ENCODE results near the gene OR5H2. TPM values are rescaled to one million over a fixed set of nuclear protein-coding genes. Genes with fewer than 3 reads are reported as not detected.

OR5H2 gene
- total RNA-seq, 1 donor: not detected

- Histone ChIP-seq H3K4me1 (ENCODE audit: insufficient read depth, low read length) (no peaks in the 10 kb centered on the region), H3K27me3 (ENCODE audit: insufficient read depth, low read length) (no peaks in the 10 kb centered on the region), H3K4me3 (ENCODE audit: insufficient read depth, low read length) (no peak within 1 kb of the TSS), H3K27ac (ENCODE audit: low read depth, low read length) (no peak within 1 kb of the TSS), H3K9me3 (ENCODE audit: low read depth, low read length) (no peaks in the 10 kb centered on the region), H4K20me1 (ENCODE audit: insufficient read depth, low read length) (no peaks in the 10 kb centered on the region), H2AFZ (ENCODE audit: low read length) (no peak within 1 kb of the TSS), H3K36me3 (ENCODE audit: insufficient read depth, low read length) (no peaks in the 10 kb centered on the region), H3K4me2 (ENCODE audit: insufficient read depth, low read length) (no peak within 1 kb of the TSS), H3K79me2 (ENCODE audit: insufficient read depth, low read length) (no peaks in the 10 kb centered on the region)
- DNase-seq (ENCODE audit: insufficient read length, low spot score, missing footprints): no peak
- no peak for TF ChIP-seq CTCF (IDR thresholded peaks at IDR 0.05; ENCODE audit: extremely low read depth, low read depth, low read length)
Measured at GRCh38 chr3:98263944-98264343, 18.4 kb upstream of the OR5H2 start, which contains the start of gene OR5H6. TSS of gene OR5H6 (plus strand) at chr3:98264244. CDS start at chr3:98264333, 89 bp downstream.

DNA sequence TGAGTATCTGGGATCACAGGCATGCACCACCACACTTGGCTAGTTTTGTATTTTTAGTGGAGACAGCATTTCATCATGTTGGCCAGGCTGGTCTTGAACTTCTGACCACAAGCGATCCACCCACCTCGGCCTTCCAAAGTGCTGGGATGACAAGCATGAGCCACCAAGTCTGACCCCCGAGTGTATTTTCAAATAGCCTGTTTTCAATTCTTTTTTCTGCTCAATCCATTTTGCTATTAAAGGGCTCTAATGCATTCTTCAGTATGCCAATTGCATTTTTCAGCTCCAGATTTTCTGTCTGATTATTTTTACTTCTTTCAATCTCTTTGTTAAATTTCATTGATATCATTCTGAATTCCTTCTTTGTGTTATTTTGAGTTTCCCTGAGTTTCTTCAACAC lies 12.5 kb upstream of the OR5H2 start:
- H3K36me3 ChIP-seq (ENCODE audit: insufficient read depth, low read length): no peaks in the 10 kb centered on the region

DNA sequence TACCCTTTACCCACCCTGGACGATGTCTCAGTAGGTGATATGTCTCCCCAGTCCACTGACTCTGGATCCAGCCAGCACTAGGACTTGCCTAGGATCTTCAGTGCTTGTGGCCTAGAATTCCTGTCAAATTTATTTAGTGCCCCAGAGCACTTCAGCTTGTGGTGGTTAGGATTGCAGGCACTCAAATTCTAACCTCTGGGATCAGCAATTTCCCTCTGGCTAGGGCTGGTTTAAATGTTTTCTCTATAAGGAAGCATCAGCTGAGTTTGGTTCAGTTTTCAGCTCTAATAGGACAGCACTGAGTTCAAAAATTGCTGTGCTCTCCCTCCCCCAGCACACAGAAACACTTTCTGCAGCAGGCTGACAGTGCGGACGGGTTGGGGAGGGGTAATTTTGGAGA lies 10.2 kb upstream of the OR5H2 start:
- Histone ChIP-seq H3K27me3 (ENCODE audit: insufficient read depth, low read length) (no peaks in the 10 kb centered on the region), H3K36me3 (ENCODE audit: insufficient read depth, low read length) (no peaks in the 10 kb centered on the region), H3K4me2 (ENCODE audit: insufficient read depth, low read length) (no peak overlapping the region), H3K4me1 (ENCODE audit: insufficient read depth, low read length) (no peaks in the 10 kb centered on the region), H3K9me3 (ENCODE audit: low read depth, low read length) (no peaks in the 10 kb centered on the region), H4K20me1 (ENCODE audit: insufficient read depth, low read length) (no peaks in the 10 kb centered on the region), H3K27ac (ENCODE audit: low read depth, low read length) (no peak overlapping the region), H2AFZ (ENCODE audit: low read length) (no peak overlapping the region), H3K79me2 (ENCODE audit: insufficient read depth, low read length) (no peaks in the 10 kb centered on the region), H3K4me3 (ENCODE audit: insufficient read depth, low read length) (no peak overlapping the region)
- no peak for DNase-seq (ENCODE audit: insufficient read length, low spot score, missing footprints)
- TF ChIP-seq CTCF (IDR thresholded peaks at IDR 0.05; ENCODE audit: extremely low read depth, low read depth, low read length): no peak

More for the DNA sequence above, 12.5 kb upstream of the OR5H2 start:
- no peak for DNase-seq (ENCODE audit: insufficient read length, low spot score, missing footprints)
- Histone ChIP-seq H2AFZ (ENCODE audit: low read length) (no peak overlapping the region), H3K4me2 (ENCODE audit: insufficient read depth, low read length) (no peak overlapping the region), H4K20me1 (ENCODE audit: insufficient read depth, low read length) (no peaks in the 10 kb centered on the region), H3K27me3 (ENCODE audit: insufficient read depth, low read length) (no peaks in the 10 kb centered on the region), H3K4me1 (ENCODE audit: insufficient read depth, low read length) (no peaks in the 10 kb centered on the region), H3K9me3 (ENCODE audit: low read depth, low read length) (no peaks in the 10 kb centered on the region), H3K4me3 (ENCODE audit: insufficient read depth, low read length) (no peak overlapping the region), H3K79me2 (ENCODE audit: insufficient read depth, low read length) (no peaks in the 10 kb centered on the region), H3K27ac (ENCODE audit: low read depth, low read length) (no peak overlapping the region)
- no peak for TF ChIP-seq CTCF (IDR thresholded peaks at IDR 0.05; ENCODE audit: extremely low read depth, low read depth, low read length)

GRCh38 chr3:98274914-98275313 lies 7.4 kb upstream of the OR5H2 start:
- Histone ChIP-seq H3K27ac (ENCODE audit: low read depth, low read length) (no peak overlapping the region), H3K4me2 (ENCODE audit: insufficient read depth, low read length) (no peak overlapping the region), H3K36me3 (ENCODE audit: insufficient read depth, low read length) (no peaks in the 10 kb centered on the region), H3K79me2 (ENCODE audit: insufficient read depth, low read length) (no peaks in the 10 kb centered on the region), H3K4me3 (ENCODE audit: insufficient read depth, low read length) (no peak overlapping the region), H4K20me1 (ENCODE audit: insufficient read depth, low read length) (no peaks in the 10 kb centered on the region), H3K27me3 (ENCODE audit: insufficient read depth, low read length) (no peaks in the 10 kb centered on the region), H2AFZ (ENCODE audit: low read length) (no peak overlapping the region), H3K9me3 (ENCODE audit: low read depth, low read length) (no peaks in the 10 kb centered on the region), H3K4me1 (ENCODE audit: insufficient read depth, low read length) (no peaks in the 10 kb centered on the region)
- no peak for DNase-seq (ENCODE audit: insufficient read length, low spot score, missing footprints)
- no peak for TF ChIP-seq CTCF (IDR thresholded peaks at IDR 0.05; ENCODE audit: extremely low read depth, low read depth, low read length)

All from osteoblast (primary cell).